Mesenchymal stem cell (in vitro differentiated cells and primary cell): ENCODE data around the gene SKI.

Experiments
- DNase-seq: peaks from one replicate; pipeline ENCODE4 v3.0.0-alpha.2; 2013
- H2AFZ ChIP-seq: one replicate; pipeline ENCODE4 v1.6.1; 2013; ENCODE audit warnings: low read depth, mild to moderate bottlenecking, control low read depth, inconsistent platforms, low read length, moderate library complexity
- H2AK5ac ChIP-seq: 2 replicates; pipeline ENCODE4 v1.6.1; 2013; ENCODE audit warnings: low read length, moderate library complexity, mild to moderate bottlenecking, inconsistent platforms; ENCODE audit not compliant: severe bottlenecking
- H2BK120ac ChIP-seq: one replicate; pipeline ENCODE4 v1.6.1; 2013; ENCODE audit warnings: low read depth, mild to moderate bottlenecking, inconsistent platforms, low read length, moderate library complexity
- H2BK12ac ChIP-seq, 2 experiments: one replicate each; pipeline ENCODE4 v1.6.1; 2013; ENCODE audit warnings: inconsistent platforms in 2 of 2, low read length in 2 of 2, mild to moderate bottlenecking in 2 of 2, moderate library complexity in 2 of 2, control low read depth in 1 of 2
- H2BK15ac ChIP-seq: one replicate; pipeline ENCODE4 v1.6.1; 2013; ENCODE audit warnings: mild to moderate bottlenecking, low read depth, inconsistent platforms; ENCODE audit not compliant: poor library complexity, severe bottlenecking
- H2BK5ac ChIP-seq: 2 replicates; pipeline ENCODE4 v1.6.1; 2013; ENCODE audit warnings: low read depth, mild to moderate bottlenecking, low read length, control low read depth, inconsistent platforms; ENCODE audit not compliant: poor library complexity, severe bottlenecking
- H3K14ac ChIP-seq, 2 experiments: one replicate each; pipeline ENCODE4 v1.6.1; 2013; ENCODE audit warnings: inconsistent platforms in 2 of 2, low read length in 2 of 2, control low read depth in 1 of 2, mild to moderate bottlenecking in 1 of 2, moderate library complexity in 1 of 2
- H3K18ac ChIP-seq, 2 experiments: one replicate each; pipeline ENCODE4 v1.6.1; 2013; ENCODE audit warnings: inconsistent platforms in 2 of 2, low read length in 2 of 2, control low read depth in 1 of 2, low read depth in 1 of 2, mild to moderate bottlenecking in 1 of 2
- H3K23ac ChIP-seq, 2 experiments: one replicate each; pipeline ENCODE4 v1.6.1; 2013; ENCODE audit warnings: inconsistent platforms in 2 of 2, low read length in 2 of 2, mild to moderate bottlenecking in 2 of 2, moderate library complexity in 2 of 2, control low read depth in 1 of 2
- H3K27ac ChIP-seq: 2 replicates; pipeline ENCODE4 v1.5.1; 2013; ENCODE audit warnings: mild to moderate bottlenecking, moderate library complexity, low read length, control low read depth, inconsistent platforms; ENCODE audit not compliant: poor library complexity, severe bottlenecking
- H3K27me3 ChIP-seq, 2 experiments: 2 replicates each; pipeline versions ENCODE4 v1.6.1 to v1.7.0; 2013; ENCODE audit warnings: low read length in 2 of 2, mild to moderate bottlenecking in 2 of 2, moderate library complexity in 2 of 2, control low read depth in 1 of 2, inconsistent platforms in 1 of 2; ENCODE audit not compliant: control insufficient read depth in 1 of 2, insufficient read depth in 1 of 2
- H3K36me3 ChIP-seq, 2 experiments: 2 replicates each; pipeline versions ENCODE4 v1.6.1 to v1.7.0; 2013; ENCODE audit warnings: low read length in 2 of 2, control low read depth in 1 of 2, inconsistent platforms in 1 of 2, low read depth in 1 of 2, mild to moderate bottlenecking in 1 of 2; ENCODE audit not compliant: insufficient read depth in 2 of 2, control insufficient read depth in 1 of 2
- H3K4ac ChIP-seq, 2 experiments: one replicate each; pipeline ENCODE4 v1.6.1; 2013; ENCODE audit warnings: inconsistent platforms in 2 of 2, low read length in 2 of 2, mild to moderate bottlenecking in 2 of 2, moderate library complexity in 2 of 2, control low read depth in 1 of 2, low read depth in 1 of 2
- H3K4me1 ChIP-seq: 2 replicates; pipeline ENCODE4 v1.6.1; 2013; ENCODE audit warnings: low read depth, low read length, control low read depth; ENCODE audit not compliant: control insufficient read depth, insufficient read depth
- H3K4me2 ChIP-seq: 2 replicates; pipeline ENCODE4 v1.6.1; 2013; ENCODE audit warnings: low read length, mild to moderate bottlenecking, inconsistent platforms; ENCODE audit not compliant: poor library complexity, severe bottlenecking
- H3K4me3 ChIP-seq, 2 experiments: 2 replicates each; pipeline versions ENCODE4 v1.5.1 to v1.7.0; 2013; ENCODE audit warnings: low read length in 2 of 2, mild to moderate bottlenecking in 2 of 2, control low read depth in 1 of 2, low read depth in 1 of 2; ENCODE audit not compliant: insufficient read depth in 1 of 2
- H3K79me1 ChIP-seq: replicated peaks from 2 replicates; pipeline ENCODE4 v1.6.1; 2013; ENCODE audit warnings: mild to moderate bottlenecking, control low read depth, low read length, inconsistent platforms; ENCODE audit not compliant: poor library complexity, severe bottlenecking
- H3K9ac ChIP-seq: 2 replicates; pipeline ENCODE4 v1.7.0; 2013; ENCODE audit warnings: mild to moderate bottlenecking, low read length, moderate library complexity
- H3K9me3 ChIP-seq: 2 replicates; pipeline ENCODE4 v1.7.0; 2013; ENCODE audit warnings: mild to moderate bottlenecking, low read length; ENCODE audit not compliant: control insufficient read depth
- H4K8ac ChIP-seq: one replicate; pipeline ENCODE4 v1.6.1; 2013; ENCODE audit warnings: inconsistent platforms, mild to moderate bottlenecking, low read length, moderate library complexity
- H4K91ac ChIP-seq: one replicate; pipeline ENCODE4 v1.6.1; 2013; ENCODE audit warnings: mild to moderate bottlenecking, low read length, inconsistent platforms
- whole genome bisulfite sequencing: methylation state at CpG from one replicate; pipeline ENCODE4 v1.1.7; 2013; ENCODE audit warnings: mixed read lengths; 5-methylcytosine and 5-hydroxymethylcytosine counted together

SKI gene

DNA sequence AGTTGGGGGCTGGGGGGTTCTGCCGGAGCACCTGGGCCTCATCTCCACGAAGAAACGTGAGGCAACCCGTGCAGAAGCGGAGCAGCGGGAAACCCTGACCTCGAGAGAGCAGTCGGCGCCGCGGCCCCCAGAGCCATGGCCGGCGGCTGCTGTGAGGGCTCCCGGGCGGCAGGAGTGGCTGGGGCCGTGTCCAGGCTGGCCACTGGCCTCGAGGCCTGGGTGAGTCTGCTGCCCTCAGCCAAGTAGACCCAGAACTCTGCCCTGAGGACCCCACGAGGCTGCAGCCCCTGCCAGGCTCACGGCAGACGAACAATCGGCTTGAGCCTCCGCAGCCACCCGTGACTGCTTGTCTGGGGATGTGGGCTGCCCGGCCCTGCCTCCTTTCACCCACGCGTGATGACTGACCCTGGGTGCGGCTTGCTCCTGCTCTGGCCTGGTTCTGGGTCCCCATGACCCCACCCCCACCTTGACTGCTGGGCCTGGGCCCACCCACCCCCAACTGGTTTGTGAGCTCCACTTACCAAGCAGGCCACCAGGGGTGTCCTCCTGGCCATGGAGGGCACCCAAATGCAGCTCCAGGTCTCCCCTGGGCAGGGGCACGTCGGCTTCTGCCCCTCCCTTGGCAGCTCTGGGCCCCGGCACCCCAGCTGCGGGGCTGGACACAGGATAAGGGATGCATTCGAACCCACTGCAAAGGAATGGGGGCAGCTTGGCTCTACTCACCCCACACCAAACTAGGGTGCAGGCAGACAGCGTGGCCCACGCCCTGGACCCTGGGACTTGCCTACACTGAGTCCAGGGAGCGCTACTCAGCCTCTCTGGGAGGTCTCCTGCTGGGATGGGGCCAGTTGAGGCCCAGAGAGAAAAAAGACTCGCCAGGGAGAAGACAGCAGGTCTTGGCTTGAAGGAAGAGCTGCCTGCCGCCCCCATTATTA, 129.1 kb downstream of the SKI start:
- no peak overlapping the region for H3K4ac ChIP-seq
- H2BK12ac ChIP-seq: no peak overlapping the region
- no peak overlapping the region for H3K9ac ChIP-seq
- H2BK5ac ChIP-seq: no peak overlapping the region
- H3K27me3 ChIP-seq: peaks cover 9 to 14% of the 10 kb centered on the region in 2 experiments
- H3K18ac ChIP-seq: no peak overlapping the region
- no peak overlapping the region for H2BK15ac ChIP-seq
- WGBS: 90% methylated on average over 36 of the region's 37 CpGs
- H3K4me2 ChIP-seq: no peak overlapping the region
- no peak overlapping the region for H3K27ac ChIP-seq
- no peak for DNase-seq
- H3K9me3 ChIP-seq: no peaks in the 10 kb centered on the region
- H3K14ac ChIP-seq: no peak overlapping the region
- no peak overlapping the region for H4K91ac ChIP-seq
- no peak overlapping the region for H2AFZ ChIP-seq
- peaks cover 0 to 11% of the 10 kb centered on the region in 2 experiments for H3K36me3 ChIP-seq
- H3K23ac ChIP-seq: no peak overlapping the region
- H3K79me1 ChIP-seq: peaks cover 1% of the 10 kb centered on the region
- H2AK5ac ChIP-seq: no peak overlapping the region
- no peak overlapping the region for H2BK120ac ChIP-seq
- H4K8ac ChIP-seq: no peak overlapping the region
- no peak overlapping the region for H3K4me3 ChIP-seq
- peaks cover 21% of the 10 kb centered on the region for H3K4me1 ChIP-seq

- H2AK5ac ChIP-seq: no peak overlapping the region
- no peak overlapping the region for H3K14ac ChIP-seq
- WGBS: 86% methylated on average over 12 of the region's 13 CpGs
- no peak overlapping the region for H2BK120ac ChIP-seq
- H3K27ac ChIP-seq: no peak overlapping the region
- H3K36me3 ChIP-seq: peaks cover 0 to 11% of the 10 kb centered on the region in 2 experiments
- no peak overlapping the region for H4K91ac ChIP-seq
- H3K4ac ChIP-seq: no peak overlapping the region
- no peak overlapping the region for H3K4me2 ChIP-seq
- H3K79me1 ChIP-seq: peaks cover 1% of the 10 kb centered on the region
- H2BK5ac ChIP-seq: no peak overlapping the region
- no peak overlapping the region for H4K8ac ChIP-seq
- H3K18ac ChIP-seq: no peak overlapping the region
- H3K4me1 ChIP-seq: peaks cover 21% of the 10 kb centered on the region
- H2AFZ ChIP-seq: no peak overlapping the region
- H3K9me3 ChIP-seq: peaks cover 2% of the 10 kb centered on the region
- H3K27me3 ChIP-seq: peaks cover 5 to 6% of the 10 kb centered on the region in 2 experiments
- no peak overlapping the region for H3K4me3 ChIP-seq
- no peak overlapping the region for H3K23ac ChIP-seq
- DNase-seq: no peak
- H3K9ac ChIP-seq: no peak overlapping the region
- H2BK15ac ChIP-seq: no peak overlapping the region
- H2BK12ac ChIP-seq: no peak overlapping the region
Observed at GRCh38 chr1:2358072-2358471, 130.0 kb downstream of the SKI start.

- Histone ChIP-seq H3K4me1 (peaks cover 17% of the 10 kb centered on the region), H3K4ac (no peak overlapping the region), H3K4me2 (no peak overlapping the region), H3K36me3 (peaks cover 0 to 11% of the 10 kb centered on the region in 2 experiments), H3K4me3 (no peak overlapping the region), H3K23ac (no peak overlapping the region), H2AFZ (no peak overlapping the region), H3K9me3 (peaks cover 4% of the 10 kb centered on the region), H3K9ac (no peak overlapping the region), H2BK5ac (no peak overlapping the region), H2BK15ac (no peak overlapping the region), H4K91ac (no peak overlapping the region), H2BK12ac (no peak overlapping the region), H2BK120ac (no peak overlapping the region), H2AK5ac (no peak overlapping the region), H3K79me1 (peaks cover 1% of the 10 kb centered on the region), H4K8ac (no peak overlapping the region), H3K27me3 (peaks cover 5 to 6% of the 10 kb centered on the region in 2 experiments), H3K14ac (no peak overlapping the region), H3K18ac (no peak overlapping the region), H3K27ac (no peak overlapping the region)
- no peak for DNase-seq
- WGBS: 89% methylated on average over 24 of the region's 24 CpGs
Observed at GRCh38 chr1:2358651-2359640, 130.8 kb downstream of the SKI start.
